Calu3 (cell line): Measurements from ENCODE around the gene SULT1B1. TPM values are rescaled to one million over a fixed set of nuclear protein-coding genes. Genes with fewer than 3 reads are reported as not detected.

Experiments used
- BruUV-seq: library from RNA; stranded (reverse); fragments of 400-500 nt; replicated peaks from 2 replicates; lab custom pipeline; 2021; lab: Mats Ljungman, UMichigan
- CTCF ChIA-PET: fragments of 300-600 bp; sonication (Branson Sonifier 250); formaldehyde crosslinking; loops from one replicate; lab custom pipeline; 2022; ENCODE audit warnings: antibody characterized with exemption; lab: Charles Lee
- DNase-seq: peaks from one replicate; pipeline ENCODE4 v3.0.0; 2022
- H3K27ac Mint-ChIP-seq: one replicate; pipeline ENCODE4 v1.8.0; 2022; ENCODE audit warnings: mixed read lengths; ENCODE audit not compliant: unreplicated experiment
- H3K27me3 Mint-ChIP-seq: one replicate; pipeline ENCODE4 v1.8.0; 2022; ENCODE audit warnings: mixed read lengths; ENCODE audit not compliant: unreplicated experiment
- H3K36me3 Mint-ChIP-seq: one replicate; pipeline ENCODE4 v1.8.0; 2022; ENCODE audit warnings: mild to moderate bottlenecking, moderate library complexity, mixed read lengths; ENCODE audit not compliant: insufficient read depth, unreplicated experiment
- H3K4me1 Mint-ChIP-seq: one replicate; pipeline ENCODE4 v1.8.0; 2022; ENCODE audit warnings: mild to moderate bottlenecking, low read depth, mixed read lengths; ENCODE audit not compliant: unreplicated experiment
- H3K4me3 Mint-ChIP-seq: one replicate; pipeline ENCODE4 v1.8.0; 2022; ENCODE audit warnings: mild to moderate bottlenecking, low read depth, moderate library complexity, mixed read lengths; ENCODE audit not compliant: unreplicated experiment
- H3K9me3 Mint-ChIP-seq: one replicate; pipeline ENCODE4 v1.8.0; 2022; ENCODE audit warnings: low read depth, mixed read lengths; ENCODE audit not compliant: unreplicated experiment
- CTCF ChIP-seq: fragments of 200-600 bp; IDR thresholded peaks from one replicate; pipeline ENCODE4 v1.8.0; 2022; ENCODE audit warnings: antibody characterized with exemption; ENCODE audit not compliant: unreplicated experiment
- intact Hi-C: fragments of 100-400 bp; cut with micrococcal nuclease; formaldehyde crosslinking; loops from one replicate; pipeline ENCODE4 v1.10.0; 2022; ENCODE audit not compliant: unreplicated experiment
- total RNA-seq: library from RNA; stranded (reverse); gene quantifications from 2 replicates; pipeline ENCODE4 v1.2.3, GENCODE V29; 2022

The SULT1B1 gene
- total RNA-seq, 1 experiment from 2014 or later, result 0.26 TPM

GRCh38 chr4:69781458-69782418 is 21.3 kb upstream of the SULT1B1 start:
- H3K27ac Mint-ChIP-seq, result no peak overlapping the region
- peaks cover under 1% of the 10 kb centered on the region for H3K4me1 Mint-ChIP-seq
- H3K9me3 Mint-ChIP-seq, result no peaks in the 10 kb centered on the region
- no TSS peak for BruUV-seq
- no peak for DNase-seq
- TF ChIP-seq CTCF, result no peak
- H3K36me3 Mint-ChIP-seq, result no peaks in the 10 kb centered on the region
- H3K27me3 Mint-ChIP-seq, result no peaks in the 10 kb centered on the region
- intact Hi-C loops, result no loop called here
- CTCF ChIA-PET, result no interaction called here
- H3K4me3 Mint-ChIP-seq, result no peak overlapping the region

GRCh38 chr4:69780141-69780540 is 19.7 kb upstream of the SULT1B1 start:
- intact Hi-C loops, result no loop called here
- CTCF ChIA-PET, result no interaction called here
- Mint-ChIP-seq H3K27ac (no peak overlapping the region), H3K9me3 (no peaks in the 10 kb centered on the region), H3K27me3 (no peaks in the 10 kb centered on the region), H3K4me3 (no peak overlapping the region), H3K4me1 (peaks cover 16% of the 10 kb centered on the region), H3K36me3 (no peaks in the 10 kb centered on the region)
- no TSS peak for BruUV-seq
- no peak for TF ChIP-seq CTCF
- DNase-seq, result no peak

GRCh38 chr4:69776696-69777095 is 16.3 kb upstream of the SULT1B1 start:
- Mint-ChIP-seq H3K27ac (no peak overlapping the region), H3K27me3 (no peaks in the 10 kb centered on the region), H3K9me3 (no peaks in the 10 kb centered on the region), H3K36me3 (no peaks in the 10 kb centered on the region), H3K4me1 (peaks cover 22% of the 10 kb centered on the region), H3K4me3 (no peak overlapping the region)
- CTCF ChIA-PET, result no interaction called here
- DNase-seq, result no peak
- BruUV-seq, result no TSS peak
- intact Hi-C loops, result loop anchor here (10.0 kb wide), 1 partner anchor 62 kb away; no protein-coding TSS in a partner anchor
- no peak for TF ChIP-seq CTCF

- H3K36me3 Mint-ChIP-seq, result no peaks in the 10 kb centered on the region
- peaks cover 22% of the 10 kb centered on the region for H3K4me1 Mint-ChIP-seq
- CTCF ChIA-PET, result no interaction called here
- TF ChIP-seq CTCF, result no peak
- no peaks in the 10 kb centered on the region for H3K27me3 Mint-ChIP-seq
- H3K27ac Mint-ChIP-seq, result no peak overlapping the region
- no peak for DNase-seq
- intact Hi-C loops, result loop anchor here (10.0 kb wide), 1 partner anchor 61 kb away; no protein-coding TSS in a partner anchor
- no peak overlapping the region for H3K4me3 Mint-ChIP-seq
- BruUV-seq, result no TSS peak
- no peaks in the 10 kb centered on the region for H3K9me3 Mint-ChIP-seq
Measured at GRCh38 chr4:69775321-69775867, 15.0 kb upstream of the SULT1B1 start.
